ENCODE results near the gene UNKL.

- TF ChIP-seq CTCF (IDR thresholded peaks at IDR 0.05; ENCODE audit: insufficient read depth, low read length, poor library complexity, severe bottlenecking) (no peak), EZH2phosphoT487 (conservative IDR thresholded peaks at IDR 0.05; ENCODE audit: low read length) (no peak)
Measured at GRCh38 chr16:1337486-1337885, 77.0 kb downstream of the UNKL start.
